Body of pancreas (tissue), 4 donors: ENCODE measurements around the gene BMP8B.
"Not testable (repeated sequence)": the region's sequence is repeated elsewhere in the genome, so short reads cannot be mapped to it uniquely, and the experiment has no call there.

Source experiments
- CTCF ChIP-seq, 7 experiments: fragments of 450-650 bp in 4 of 7; fragments of 200-600 bp in 3 of 7; sonication (generic) in 3 of 7; IDR thresholded peaks; one replicate each; pipeline ENCODE4 v1.5.1; 2016 to 2019; ENCODE audit warnings: antibody characterized with exemption in 7 of 7
- POLR2A ChIP-seq, 3 donors: fragments of 450-650 bp; IDR thresholded peaks; one replicate each; pipeline ENCODE4 v1.6.1; 2016; ENCODE audit warnings: antibody characterized with exemption in 3 of 3, mild to moderate bottlenecking in 2 of 3

- TF ChIP-seq CTCF, POLR2A (IDR thresholded peaks at IDR 0.05): not testable (repeated sequence)
These were observed 24.9 kb downstream of the BMP8B start for GRCh38 chr1:39763619-39764374.
